Renal pelvis (tissue), 4 donors: ENCODE results near the gene COG8. TPM values are rescaled to one million over a fixed set of nuclear protein-coding genes. Genes with fewer than 3 reads are reported as not detected.

Experiments used
- DNase-seq: peaks from one replicate; pipeline ENCODE4 v3.0.0-alpha.2; 2013
- polyA plus RNA-seq, 3 donors: library from polyadenylated mRNA; unstranded; fragments of 120-200 nt; gene quantifications; one replicate each; pipeline ENCODE4 v1.2.1, GENCODE V29; 2013; ENCODE audit not compliant: insufficient read length in 3 of 3

The COG8 gene
- polyA plus RNA-seq, 3 donors: 32.3 to 43.1 (median 41.7) TPM

GRCh38 chr16:69321080-69321479 is 18.3 kb downstream of the COG8 start:
- no peak for DNase-seq

GRCh38 chr16:69320740-69321073 is 18.7 kb downstream of the COG8 start:
- no peak for DNase-seq

GRCh38 chr16:69319826-69320739 is 19.3 kb downstream of the COG8 start:
- DNase-seq: no peak

GRCh38 chr16:69319381-69319780 is 20.0 kb downstream of the COG8 start:
- no peak for DNase-seq

GRCh38 chr16:69318911-69319289 is 20.5 kb downstream of the COG8 start:
- DNase-seq: no peak

DNA sequence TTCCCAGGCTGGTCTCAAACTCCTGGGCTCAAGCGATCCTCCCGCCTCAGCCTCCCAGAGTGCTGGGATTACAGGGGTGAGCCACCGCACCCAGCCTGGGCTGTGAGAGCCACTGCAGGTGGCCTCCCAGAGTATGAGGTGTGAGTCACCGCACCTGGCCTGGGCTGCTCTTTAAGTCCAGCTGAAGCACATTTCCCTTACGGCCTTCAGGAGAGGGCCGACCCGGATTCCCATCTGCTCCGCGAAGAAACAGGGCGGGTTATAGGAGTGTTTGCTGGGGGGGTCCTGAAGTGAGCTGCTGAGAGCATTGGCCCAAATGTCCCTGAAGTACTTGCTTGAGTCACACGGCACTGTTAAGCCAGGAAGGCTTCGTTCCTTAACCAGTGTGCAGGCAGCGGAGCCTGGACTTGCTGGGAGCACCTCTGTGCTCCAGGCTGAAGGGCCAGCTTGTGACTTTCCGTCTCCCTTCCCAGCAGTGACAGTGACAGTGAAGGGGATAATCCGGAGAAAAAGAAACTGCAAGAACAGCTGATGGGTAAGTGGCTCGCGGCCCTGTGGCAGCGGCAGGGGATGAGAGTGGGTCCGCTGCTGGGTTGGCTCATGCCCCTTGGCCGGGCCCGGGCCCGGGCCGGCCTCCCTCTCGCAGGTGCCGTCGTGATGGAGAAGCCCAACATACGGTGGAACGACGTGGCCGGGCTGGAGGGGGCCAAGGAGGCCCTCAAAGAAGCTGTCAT is 21.0 kb downstream of the COG8 start:
- no peak for DNase-seq

DNA sequence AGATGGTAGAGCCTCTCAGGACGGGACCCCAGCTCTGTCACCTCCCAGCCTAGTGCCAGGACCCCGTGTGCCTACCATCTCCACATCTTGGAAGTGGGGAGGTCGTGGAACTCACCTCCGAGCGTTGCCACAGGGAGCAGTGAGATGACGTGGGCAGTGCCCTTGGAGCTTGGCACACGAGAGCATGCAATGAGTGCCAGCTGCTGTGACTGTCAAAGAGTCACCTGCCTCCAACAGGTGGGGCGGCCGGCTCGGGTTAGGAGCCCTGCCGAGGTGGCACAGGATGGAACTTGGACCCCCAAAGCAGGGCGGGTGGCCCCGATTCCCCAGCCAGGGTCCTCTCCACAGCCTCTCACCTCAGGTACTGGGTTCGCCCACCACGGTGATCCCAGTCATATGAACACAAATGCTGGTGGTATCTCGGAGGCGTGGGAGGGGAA is 22.7 kb downstream of the COG8 start:
- DNase-seq: no peak

- DNase-seq: no peak
Observed at GRCh38 chr16:69315486-69316311, 23.7 kb downstream of the COG8 start.

DNA sequence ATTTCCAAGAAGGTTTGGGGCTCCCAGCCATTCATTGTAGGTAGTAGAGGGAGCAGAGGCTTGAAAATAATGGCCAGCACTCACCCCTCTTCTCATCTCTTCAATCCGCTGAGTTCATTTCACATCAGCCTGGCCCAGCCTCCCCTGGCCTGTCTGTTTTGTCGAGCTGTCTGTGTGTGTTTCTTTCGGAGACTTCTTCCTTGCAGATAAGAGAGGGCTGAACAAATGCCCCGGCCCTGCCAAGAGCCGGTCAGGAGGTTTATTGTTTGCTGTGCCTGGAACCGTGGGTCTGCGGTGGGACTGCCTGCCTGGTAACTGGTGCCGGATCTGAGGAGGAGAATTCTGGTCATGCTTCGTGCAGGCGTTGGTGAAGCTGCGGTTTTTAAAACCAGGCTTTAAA is 24.8 kb downstream of the COG8 start:
- no peak for DNase-seq

DNA sequence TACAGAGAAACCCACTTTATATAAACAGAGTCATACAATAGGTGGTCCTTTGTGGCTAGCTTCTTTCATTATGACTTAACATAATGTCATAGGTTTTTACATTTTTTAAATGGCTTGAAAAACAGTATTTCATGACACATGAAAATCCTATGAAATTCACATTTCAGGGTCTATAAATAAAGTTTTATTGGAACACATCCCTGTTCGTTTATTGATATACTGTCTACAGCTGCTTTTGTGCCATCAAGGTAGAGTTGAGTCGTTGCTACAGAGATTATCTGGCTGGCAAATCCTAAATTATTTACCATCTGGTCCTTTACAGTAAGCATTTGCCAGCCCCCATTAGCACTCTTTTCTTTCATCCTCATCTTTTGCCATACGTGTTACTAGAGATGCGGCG is 25.9 kb downstream of the COG8 start:
- no peak for DNase-seq

DNA sequence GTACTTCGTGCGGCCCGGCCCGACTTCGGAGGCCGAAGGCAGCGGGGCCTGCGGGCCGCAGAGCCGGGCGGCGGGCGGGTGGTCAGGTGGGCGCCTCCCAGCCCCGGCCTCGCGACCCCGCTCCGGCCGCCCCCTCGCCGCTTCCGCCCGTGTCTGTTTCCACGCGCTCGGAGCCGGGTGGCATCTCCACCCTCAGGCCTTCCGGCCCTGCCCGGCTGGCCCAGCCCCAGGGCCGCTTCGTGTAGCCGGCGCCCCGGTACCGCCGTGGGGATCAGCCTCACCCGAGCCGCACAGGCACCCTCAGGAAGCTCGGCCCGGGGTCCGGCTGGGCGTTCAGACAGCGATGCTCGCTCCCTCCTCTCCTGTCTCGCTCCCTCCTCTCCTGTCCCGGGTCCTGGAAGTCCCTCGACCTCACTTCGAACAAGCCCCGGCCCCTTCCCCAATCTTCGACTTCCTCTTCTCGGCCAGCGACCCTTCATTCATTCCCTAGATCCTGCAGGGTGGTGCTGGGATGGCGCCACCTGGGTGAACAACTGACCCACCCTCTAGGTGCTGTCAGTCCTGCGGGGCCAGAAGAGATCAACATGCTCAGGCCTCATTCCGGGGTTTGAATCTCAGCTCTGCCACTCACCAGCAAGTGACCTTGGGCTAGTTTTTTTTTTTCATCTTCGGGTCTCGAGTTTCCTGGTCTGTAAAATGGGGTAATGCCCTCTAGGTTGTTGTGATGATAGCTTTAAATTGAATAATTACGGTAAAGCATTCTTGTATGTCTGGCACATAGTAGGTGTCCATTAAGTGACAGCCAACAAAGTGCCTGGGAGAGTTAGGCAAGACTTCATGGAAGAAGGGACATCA is 27.6 kb downstream of the COG8 start:
- DNase-seq: no peak

- peak; percentile 95 for DNase-seq
Observed at GRCh38 chr16:69310653-69311532, 28.5 kb downstream of the COG8 start, which contains the start of gene VPS4A. VPS4A (plus strand) TSS chr16:69311350; CDS start chr16:69311512, 162 bp downstream.

DNA sequence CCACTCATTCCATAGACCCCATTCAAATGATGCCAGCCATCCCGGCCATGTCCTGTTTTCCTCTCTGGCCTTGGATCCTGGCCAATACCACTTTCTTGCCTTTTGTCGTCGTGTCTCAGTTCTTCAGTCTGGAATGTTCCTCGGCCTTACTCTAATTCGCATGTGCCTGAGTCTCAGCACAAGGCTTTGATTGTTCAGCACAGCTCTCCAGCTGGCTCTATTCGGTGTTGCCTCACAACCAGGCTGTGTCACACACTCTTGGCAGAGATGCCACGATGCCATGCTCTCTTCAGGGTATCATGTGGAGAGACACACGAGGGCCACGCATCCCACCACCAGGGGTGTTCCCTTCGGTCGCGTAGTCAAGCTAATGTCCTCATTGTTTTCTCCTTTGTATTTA is 30.0 kb downstream of the COG8 start:
- DNase-seq: no peak

DNA sequence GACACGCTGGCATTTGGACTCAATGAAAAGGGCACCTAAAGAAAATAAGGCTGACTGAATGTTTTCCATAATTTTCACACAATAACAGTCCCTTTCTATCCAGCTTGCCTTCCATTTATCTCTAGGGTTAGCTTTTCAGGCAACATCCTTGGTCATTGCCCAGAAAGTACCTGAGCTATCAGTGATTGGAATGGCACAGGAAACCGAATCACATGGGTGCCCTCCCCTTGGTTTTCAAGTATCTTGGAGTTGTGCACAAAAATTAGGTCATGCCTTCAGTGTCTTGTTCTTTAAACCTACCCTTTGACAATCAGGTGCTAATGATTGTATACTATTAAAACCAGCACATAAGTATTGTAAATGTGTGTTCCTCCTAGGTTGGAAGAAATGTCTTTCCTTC is 31.5 kb downstream of the COG8 start:
- no peak for DNase-seq

- DNase-seq: no peak
Observed at GRCh38 chr16:69307091-69307490, 32.3 kb downstream of the COG8 start.

GRCh38 chr16:69306031-69306430 is 33.3 kb downstream of the COG8 start:
- no peak for DNase-seq

GRCh38 chr16:69302301-69302700 is 37.1 kb downstream of the COG8 start:
- DNase-seq: no peak

DNA sequence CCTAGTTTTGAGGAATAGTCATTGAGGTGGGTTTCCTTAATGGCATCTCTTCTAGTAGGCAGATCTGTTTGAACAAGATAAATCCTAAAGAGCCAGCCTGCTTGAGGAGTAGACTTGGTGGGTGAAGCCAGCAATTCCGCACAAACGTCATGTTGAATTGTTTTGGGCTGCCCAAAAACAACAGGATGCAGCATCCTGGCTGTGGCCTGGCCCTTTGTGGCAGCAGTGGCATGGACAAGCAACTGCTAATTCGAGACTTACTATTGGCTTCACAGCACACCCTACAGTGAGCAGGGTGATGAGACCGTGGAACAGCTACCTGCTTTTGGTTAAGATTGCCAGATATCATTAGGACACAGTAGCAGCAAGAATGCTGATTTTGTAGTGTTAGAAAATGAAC is 37.5 kb downstream of the COG8 start:
- DNase-seq: no peak

DNA sequence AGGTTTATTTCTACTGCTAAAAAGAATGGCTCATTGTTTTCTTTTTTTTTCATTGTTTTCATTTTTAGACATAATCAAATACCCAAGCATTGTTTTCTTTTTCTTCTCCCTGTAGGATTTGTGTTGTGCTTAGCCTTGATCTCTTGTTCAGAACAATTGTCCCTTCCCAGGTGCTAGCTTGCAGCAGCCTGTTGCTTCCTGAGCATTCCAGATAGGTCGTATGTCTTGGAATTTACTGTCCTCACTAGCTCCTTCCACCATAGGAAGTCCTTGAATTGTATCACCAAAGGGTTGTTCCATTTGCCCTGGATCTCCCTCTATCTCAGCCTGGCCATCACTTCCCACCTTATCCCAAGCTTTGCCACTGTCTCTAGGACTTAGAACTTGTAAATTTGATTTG is 38.2 kb downstream of the COG8 start:
- DNase-seq: no peak

DNA sequence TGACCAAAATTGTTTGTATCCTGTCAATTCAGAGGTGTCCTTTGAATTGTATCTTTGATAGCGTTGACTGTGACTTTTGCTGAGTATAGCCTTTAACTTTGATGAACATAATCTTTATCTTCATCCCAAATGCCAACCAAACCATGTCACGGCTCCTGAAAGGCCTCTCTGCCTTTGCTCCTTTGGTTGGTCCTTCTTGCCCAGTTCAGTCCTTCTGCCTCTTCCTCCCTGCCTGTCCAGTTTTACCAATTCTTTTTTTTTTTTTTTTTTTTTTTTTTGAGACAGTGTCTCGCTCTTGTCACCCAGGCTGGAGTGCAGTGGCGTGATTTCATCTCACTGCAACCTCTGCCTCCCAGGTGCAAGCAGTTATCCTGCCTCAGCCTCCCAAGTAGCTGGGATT is 41.1 kb downstream of the COG8 start:
- no peak for DNase-seq
